HepG2 (cell line): ENCODE results near the gene ADGRG1. TPM values are rescaled to one million over a fixed set of nuclear protein-coding genes. Genes with fewer than 3 reads are reported as not detected.

ENCODE experiments used
- EHMT2 ChIP-seq: fragments of 200-600 bp; sonication (generic); IDR thresholded peaks from 2 replicates; pipeline ENCODE4 v1.7.0; 2017; ENCODE audit warnings: antibody characterized with exemption, low read depth, low read length, borderline replicate concordance
- HES4 ChIP-seq: sonication (generic); formaldehyde crosslinking; IDR thresholded peaks from 2 replicates; pipeline ENCODE4 v1.9.0; 2021; ENCODE audit warnings: mild to moderate bottlenecking, missing genetic modification reagents, borderline replicate concordance
- MTA3 ChIP-seq: sonication (generic); formaldehyde crosslinking; IDR thresholded peaks from 2 replicates; pipeline ENCODE4 v1.4.0; 2020; ENCODE audit warnings: missing genetic modification reagents
- MZF1 ChIP-seq: sonication (generic); formaldehyde crosslinking; IDR thresholded peaks from 2 replicates; pipeline ENCODE4 v1.8.1; 2023; ENCODE audit warnings: mild to moderate bottlenecking, missing genetic modification reagents, borderline replicate concordance
- NFE2 ChIP-seq: sonication (generic); formaldehyde crosslinking; IDR thresholded peaks from 2 replicates; pipeline ENCODE4 v1.4.0; 2020; ENCODE audit warnings: missing genetic modification reagents
- NKX3-1 ChIP-seq: sonication (generic); formaldehyde crosslinking; IDR thresholded peaks from 2 replicates; pipeline ENCODE4 v1.5.0; 2020; ENCODE audit warnings: missing genetic modification reagents
- NONO ChIP-seq, 2 experiments: fragments of 450-650 bp in 1 of 2; sonication (generic) in 1 of 2; formaldehyde crosslinking in 1 of 2; IDR thresholded peaks in 1 of 2; conservative IDR thresholded peaks in 1 of 2; 2 replicates each; pipeline versions ENCODE4 v1.6.1 to v1.8.0; 2017 to 2022; ENCODE audit warnings: mild to moderate bottlenecking in 1 of 2, missing genetic modification reagents in 1 of 2, moderate library complexity in 1 of 2
- NR2F2 ChIP-seq: IDR thresholded peaks from 2 replicates; pipeline ENCODE4 v1.6.1; 2012; ENCODE audit warnings: low read depth, inconsistent platforms, borderline replicate concordance
- PAWR ChIP-seq: sonication (generic); formaldehyde crosslinking; IDR thresholded peaks from 2 replicates; pipeline ENCODE4 v1.4.0; 2020; ENCODE audit warnings: missing genetic modification reagents, mild to moderate bottlenecking, borderline replicate concordance
- RBAK ChIP-seq: sonication (generic); formaldehyde crosslinking; IDR thresholded peaks from 2 replicates; pipeline ENCODE4 v1.5.1; 2020; ENCODE audit warnings: mild to moderate bottlenecking, missing genetic modification reagents
- SOX13 ChIP-seq, 3 experiments: fragments of 450-650 bp in 1 of 3; sonication (generic) in 1 of 3; formaldehyde crosslinking in 1 of 3; IDR thresholded peaks in 2 of 3; conservative IDR thresholded peaks in 1 of 3; 2 replicates each; pipeline versions ENCODE4 v1.5.0 to v1.6.1; 2016 to 2020; ENCODE audit warnings: antibody characterized with exemption in 1 of 3, mild to moderate bottlenecking in 1 of 3, missing compliant biosample characterization in 1 of 3, missing genetic modification reagents in 1 of 3, moderate library complexity in 1 of 3
- SP4 ChIP-seq: sonication (generic); formaldehyde crosslinking; IDR thresholded peaks from 2 replicates; pipeline ENCODE4 v1.8.1; 2023; ENCODE audit warnings: mild to moderate bottlenecking, missing genetic modification reagents
- SRF ChIP-seq: IDR thresholded peaks from 2 replicates; pipeline ENCODE4 v1.6.1; 2011; ENCODE audit warnings: mild to moderate bottlenecking, low read depth, low read length, moderate library complexity
- TCF7 ChIP-seq: sonication (generic); IDR thresholded peaks from 2 replicates; pipeline ENCODE4 v1.6.1; 2016; ENCODE audit warnings: antibody characterized with exemption, low read depth
- TEAD2 ChIP-seq: sonication (generic); formaldehyde crosslinking; IDR thresholded peaks from 2 replicates; pipeline ENCODE4 v1.9.0; 2021; ENCODE audit warnings: missing genetic modification reagents
- TFAP4 ChIP-seq: sonication (generic); IDR thresholded peaks from 2 replicates; pipeline ENCODE4 v1.6.1; 2016; ENCODE audit warnings: low read depth, borderline replicate concordance
- TRIM22 ChIP-seq: fragments of 450-650 bp; IDR thresholded peaks from 2 replicates; pipeline ENCODE4 v1.6.1; 2017
- ZBTB20 ChIP-seq: sonication (generic); formaldehyde crosslinking; IDR thresholded peaks from 2 replicates; pipeline ENCODE4 v1.8.1; 2023; ENCODE audit warnings: missing genetic modification reagents, low read depth, mild to moderate bottlenecking, borderline replicate concordance
- ZC3H13 ChIP-seq: sonication (generic); formaldehyde crosslinking; IDR thresholded peaks from 2 replicates; pipeline ENCODE4 v1.8.1; 2023; ENCODE audit warnings: mild to moderate bottlenecking, missing genetic modification reagents, moderate library complexity
- ZNF329 ChIP-seq: sonication (generic); formaldehyde crosslinking; IDR thresholded peaks from 2 replicates; pipeline ENCODE4 v1.9.0; 2021; ENCODE audit warnings: low read depth, mild to moderate bottlenecking, missing genetic modification reagents
- ZNF333 ChIP-seq: sonication (generic); formaldehyde crosslinking; IDR thresholded peaks from 2 replicates; pipeline ENCODE4 v1.4.0; 2020; ENCODE audit warnings: mild to moderate bottlenecking, missing genetic modification reagents, borderline replicate concordance
- ZNF33B ChIP-seq: sonication (generic); formaldehyde crosslinking; IDR thresholded peaks from 2 replicates; pipeline ENCODE4 v1.5.1; 2020; ENCODE audit warnings: mild to moderate bottlenecking, missing genetic modification reagents
- ZNF678 ChIP-seq: sonication (generic); formaldehyde crosslinking; IDR thresholded peaks from 2 replicates; pipeline ENCODE4 v1.4.0; 2020; ENCODE audit warnings: mild to moderate bottlenecking, missing genetic modification reagents
- ZNF709 ChIP-seq: sonication (generic); formaldehyde crosslinking; IDR thresholded peaks from 2 replicates; pipeline ENCODE4 v1.5.0; 2020; ENCODE audit warnings: mild to moderate bottlenecking, missing genetic modification reagents
- ZNF740 ChIP-seq: sonication (generic); formaldehyde crosslinking; IDR thresholded peaks from 2 replicates; pipeline ENCODE4 v1.4.0; 2020; ENCODE audit warnings: missing genetic modification reagents
- ZNF839 ChIP-seq: sonication (generic); formaldehyde crosslinking; IDR thresholded peaks from 2 replicates; pipeline ENCODE4 v1.4.0; 2020; ENCODE audit warnings: missing genetic modification reagents, mild to moderate bottlenecking, borderline replicate concordance
- ZSCAN20 ChIP-seq: sonication (generic); formaldehyde crosslinking; IDR thresholded peaks from 2 replicates; pipeline ENCODE4 v1.4.0; 2020; ENCODE audit warnings: missing genetic modification reagents, mild to moderate bottlenecking, borderline replicate concordance
- polyA plus RNA-seq, 8 experiments: library from polyadenylated mRNA; depleted of rRNA in 3 of 8; stranded (reverse) in 7 of 8; unstranded in 1 of 8; fragments of >200 nt; fragmentation: Illumina TruSeq in 4 of 8; extraction: Trizol in 4 of 8; gene quantifications; 2 replicates each; pipeline versions ENCODE4 v1.2.1 to v1.2.3, GENCODE V29; 2011 to 2016; ENCODE audit warnings: low read depth in 4 of 8, missing spikeins in 1 of 8, mixed read lengths in 1 of 8; ENCODE audit not compliant: insufficient read depth in 1 of 8
- total RNA-seq, 5 experiments: library from RNA; depleted of rRNA; stranded (reverse); fragments of >200 nt; fragmentation: Illumina TruSeq; extraction: Trizol; gene quantifications; 2 replicates each; pipeline ENCODE4 v1.2.3, GENCODE V29; 2016; ENCODE audit warnings: low read depth in 1 of 5

The ADGRG1 gene
- total and polyA plus RNA-seq, 2 of the 13 experiments (the other 11 are each of a cell fraction or from before 2014, with no cell fraction given) = 2.7 to 5.9 TPM

- TF ChIP-seq TCF7 (no peak), PAWR (CRISPR knock-in tag) (no peak), NFE2 (CRISPR knock-in tag) (no peak), NR2F2 (no peak), ZNF839 (CRISPR knock-in tag) (no peak), ZNF333 (no peak), TEAD2 (CRISPR knock-in tag) (no peak), RBAK (CRISPR knock-in tag) (no peak), TRIM22 (no peak), ZNF329 (CRISPR knock-in tag) (0 out of 2 replicates have a peak, but pooled peaks have one; percentile 49), SOX13 (IDR thresholded peaks at IDR 0.05) (no peak), SOX13 (CRISPR knock-in tag; conservative IDR thresholded peaks at IDR 0.05 in 1 of 2, IDR thresholded peaks at IDR 0.05 in 1 of 2) (peak in 1 of 2 experiments; percentile 87; a peak in 2 of 4 replicates), ZNF709 (CRISPR knock-in tag) (no peak), MZF1 (CRISPR knock-in tag) (no peak), TFAP4 (no peak), ZBTB20 (CRISPR knock-in tag) (no peak), EHMT2 (0 out of 2 replicates have a peak, but pooled peaks have one; percentile 4), MTA3 (CRISPR knock-in tag) (no peak), SP4 (CRISPR knock-in tag) (no peak), ZNF678 (CRISPR knock-in tag) (no peak), ZSCAN20 (CRISPR knock-in tag) (peak; percentile 77; the same call in 1 of the 2 replicates), ZNF33B (no peak), ZC3H13 (CRISPR knock-in tag) (no peak), HES4 (CRISPR knock-in tag) (no peak), NONO (IDR thresholded peaks at IDR 0.05) (no peak), NONO (CRISPR knock-in tag; conservative IDR thresholded peaks at IDR 0.05) (no peak), ZNF740 (CRISPR knock-in tag) (no peak), SRF (no peak), NKX3-1 (CRISPR knock-in tag) (0 out of 2 replicates have a peak, but pooled peaks have one; percentile 55)
Measured at GRCh38 chr16:57624044-57624688, 4.3 kb upstream of the ADGRG1 start (continued).
